Choroid plexus epithelial cell (primary cell): ENCODE measurements around the gene USP5.

Experiments used
- DNase-seq: peaks from one replicate; pipeline ENCODE4 v3.0.0-alpha.2; 2010; ENCODE audit warnings: low read depth
- H3K4me3 ChIP-seq: 2 replicates; pipeline ENCODE4 v1.5.1; 2011; ENCODE audit warnings: low read depth, mild to moderate bottlenecking, control low read depth, low read length, moderate library complexity
- TF ChIP-seq, protein P1 (sequence below): conservative IDR thresholded peaks from 2 replicates; pipeline ENCODE4 v1.5.1; 2011; ENCODE audit warnings: low read depth, mild to moderate bottlenecking, control low read depth, inconsistent platforms, low read length, moderate library complexity

Gene USP5

DNA sequence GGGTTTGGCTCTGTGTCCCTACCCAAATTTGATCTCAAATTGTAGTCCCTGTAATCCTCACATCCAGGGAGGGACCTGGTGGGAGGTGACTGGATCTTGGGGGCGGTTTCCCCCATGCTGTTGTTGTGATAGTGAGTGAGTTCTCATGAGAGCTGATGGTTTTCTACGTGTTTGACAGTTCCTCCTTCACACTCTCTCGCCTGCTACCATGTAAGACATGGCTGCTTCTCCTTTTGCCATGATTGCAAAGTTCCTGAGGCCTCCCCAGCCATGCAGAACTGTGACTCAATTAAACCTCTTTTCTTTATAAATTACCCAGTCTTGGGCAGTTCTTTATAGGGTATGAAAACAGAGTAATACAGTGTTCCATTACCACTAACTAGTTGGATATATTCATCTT, 42.4 kb downstream of the USP5 start:
- TF ChIP-seq, protein P1, sequence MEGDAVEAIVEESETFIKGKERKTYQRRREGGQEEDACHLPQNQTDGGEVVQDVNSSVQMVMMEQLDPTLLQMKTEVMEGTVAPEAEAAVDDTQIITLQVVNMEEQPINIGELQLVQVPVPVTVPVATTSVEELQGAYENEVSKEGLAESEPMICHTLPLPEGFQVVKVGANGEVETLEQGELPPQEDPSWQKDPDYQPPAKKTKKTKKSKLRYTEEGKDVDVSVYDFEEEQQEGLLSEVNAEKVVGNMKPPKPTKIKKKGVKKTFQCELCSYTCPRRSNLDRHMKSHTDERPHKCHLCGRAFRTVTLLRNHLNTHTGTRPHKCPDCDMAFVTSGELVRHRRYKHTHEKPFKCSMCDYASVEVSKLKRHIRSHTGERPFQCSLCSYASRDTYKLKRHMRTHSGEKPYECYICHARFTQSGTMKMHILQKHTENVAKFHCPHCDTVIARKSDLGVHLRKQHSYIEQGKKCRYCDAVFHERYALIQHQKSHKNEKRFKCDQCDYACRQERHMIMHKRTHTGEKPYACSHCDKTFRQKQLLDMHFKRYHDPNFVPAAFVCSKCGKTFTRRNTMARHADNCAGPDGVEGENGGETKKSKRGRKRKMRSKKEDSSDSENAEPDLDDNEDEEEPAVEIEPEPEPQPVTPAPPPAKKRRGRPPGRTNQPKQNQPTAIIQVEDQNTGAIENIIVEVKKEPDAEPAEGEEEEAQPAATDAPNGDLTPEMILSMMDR, result no peak
- H3K4me3 ChIP-seq, result no peak overlapping the region
- no peak for DNase-seq

GRCh38 chr12:6896846-6897435, 45.0 kb downstream of the USP5 start:
- TF ChIP-seq, protein P1, result no peak
- H3K4me3 ChIP-seq, result no peak overlapping the region
- no peak for DNase-seq

DNA sequence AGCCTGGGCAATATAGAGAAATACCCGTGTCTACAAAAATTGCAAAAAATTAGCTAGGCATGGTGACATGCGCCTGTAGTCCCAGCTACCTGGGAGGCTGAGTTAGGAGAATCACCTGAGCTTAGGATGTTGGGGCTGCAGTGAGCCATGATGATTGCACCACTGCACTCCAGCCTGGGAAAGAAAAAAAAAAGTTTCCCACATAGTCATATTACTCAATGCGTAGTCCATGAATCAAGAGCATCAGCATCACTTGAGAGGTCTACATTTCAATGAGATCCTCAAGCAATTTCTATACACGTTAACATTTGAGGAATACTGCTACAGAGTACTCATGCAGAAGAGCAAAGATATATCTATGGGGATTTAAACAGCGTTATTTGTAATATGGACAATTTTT, 47.5 kb downstream of the USP5 start:
- no peak overlapping the region for H3K4me3 ChIP-seq
- TF ChIP-seq, protein P1, result no peak

DNA sequence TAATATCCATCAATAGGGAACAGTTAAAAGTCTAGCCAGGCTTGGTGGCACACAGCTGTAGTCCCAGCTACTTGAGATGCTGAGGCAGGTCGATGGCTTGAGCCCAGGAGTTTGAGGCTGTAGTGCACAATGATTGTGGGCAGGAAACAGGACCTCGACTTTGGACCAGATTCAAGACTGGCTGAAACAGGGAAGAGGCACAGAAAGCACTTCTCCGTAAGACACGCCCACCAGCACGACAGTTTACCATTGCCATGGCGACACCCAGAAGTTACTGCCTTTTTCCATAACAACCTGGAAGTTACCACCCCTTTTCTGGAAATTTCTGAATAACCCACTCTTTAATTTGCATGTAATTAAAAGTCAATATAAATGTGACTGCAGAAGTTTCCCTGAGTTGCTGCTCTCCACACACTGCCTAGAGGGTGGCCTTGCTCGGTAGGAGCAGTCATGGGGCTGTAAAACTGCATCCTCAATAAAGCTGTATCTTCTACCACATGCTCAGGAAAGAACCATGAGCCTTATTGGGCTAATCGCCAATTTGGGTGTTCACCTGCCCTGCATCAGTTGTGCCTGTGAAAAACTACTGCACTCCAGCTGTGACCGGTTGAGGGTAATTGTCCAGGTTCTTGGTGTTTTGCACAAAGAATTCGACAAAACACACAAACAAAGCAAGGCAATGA, 48.0 kb downstream of the USP5 start:
- H3K4me3 ChIP-seq, result no peak overlapping the region
- peak; percentile 48 for DNase-seq
- TF ChIP-seq, protein P1, result no peak

More for the DNA sequence above, 47.5 kb downstream of the USP5 start:
- no peak for DNase-seq

DNA sequence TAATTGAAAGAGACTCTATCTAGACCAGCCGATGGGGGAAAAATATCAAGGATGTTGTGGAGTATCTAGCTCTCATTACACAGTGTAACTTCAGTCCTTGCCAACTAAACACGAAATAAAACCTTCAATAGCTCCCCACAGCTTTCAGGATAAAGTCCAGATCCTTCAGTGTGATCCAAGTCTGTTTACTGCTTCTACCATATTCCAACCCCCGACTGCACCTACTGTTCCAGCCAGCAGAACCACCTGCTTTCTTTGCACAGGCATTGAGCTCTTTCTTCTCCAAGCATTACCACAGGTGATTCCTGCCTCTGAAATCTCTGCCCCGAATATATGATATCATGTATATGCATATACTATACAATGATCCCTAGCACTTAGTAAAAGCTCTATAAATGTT, 50.5 kb downstream of the USP5 start:
- TF ChIP-seq, protein P1, result no peak
- no peak for DNase-seq

DNA sequence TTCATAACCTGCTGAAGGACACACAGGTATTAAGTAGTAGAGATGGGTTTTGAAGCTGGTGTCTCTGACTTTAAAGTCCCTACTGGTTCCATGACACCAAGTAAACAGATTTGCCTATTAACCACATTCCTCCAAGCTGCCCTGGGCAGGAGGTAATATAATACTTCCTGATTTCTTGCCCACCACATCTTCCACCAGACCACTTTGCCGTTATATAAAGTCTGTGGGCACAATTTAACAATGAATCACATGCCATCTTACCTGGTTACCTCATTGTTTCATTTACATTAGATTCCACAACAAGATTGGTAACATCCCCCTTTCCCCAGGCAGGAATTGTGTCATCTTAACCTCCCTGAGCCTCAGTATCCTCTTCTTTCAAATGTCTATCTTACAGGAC, 51.8 kb downstream of the USP5 start:
- TF ChIP-seq, protein P1, result no peak
- no peak for DNase-seq
- no peak overlapping the region for H3K4me3 ChIP-seq

More for the DNA sequence above, 50.5 kb downstream of the USP5 start:
- no peak overlapping the region for H3K4me3 ChIP-seq
